ENCODE data around the gene TMEM138.

The TMEM138 gene

GRCh38 chr11:61411589-61411988 is 49.4 kb downstream of the TMEM138 start:
- no peak for DNase-seq

GRCh38 chr11:61413496-61413895 is 51.3 kb downstream of the TMEM138 start:
- no peak for DNase-seq

- no peak for DNase-seq
Observed at GRCh38 chr11:61414547-61414946, 52.4 kb downstream of the TMEM138 start.

- DNase-seq: no peak
Observed at GRCh38 chr11:61415381-61415780, 53.2 kb downstream of the TMEM138 start.

- DNase-seq: no peak
Observed at GRCh38 chr11:61416941-61417340, 54.8 kb downstream of the TMEM138 start.

GRCh38 chr11:61417670-61418069 is 55.5 kb downstream of the TMEM138 start:
- no peak for DNase-seq

- no peak for DNase-seq
Observed at GRCh38 chr11:61418136-61418535, 56.0 kb downstream of the TMEM138 start.

All from NCI-H510A treated with DMSO at 0.1 percent for 48 hours (cell line).